Measurements from ENCODE around the gene C16orf90.

GRCh38 chr16:3469736-3470135 lies 25.6 kb downstream of the C16orf90 start:
- TF ChIP-seq CTCF (IDR thresholded peaks at IDR 0.05) (no peak), ZFX (IDR thresholded peaks at IDR 0.05; ENCODE audit: borderline replicate concordance) (no peak)

Measured in 22Rv1 (cell line).